LoVo (cell line): ENCODE results near the gene MBD4.

Source experiments
- DNase-seq: peaks from one replicate; pipeline ENCODE4 v3.0.0-alpha.2; 2016; ENCODE audit warnings: low spot score

Gene MBD4

DNA sequence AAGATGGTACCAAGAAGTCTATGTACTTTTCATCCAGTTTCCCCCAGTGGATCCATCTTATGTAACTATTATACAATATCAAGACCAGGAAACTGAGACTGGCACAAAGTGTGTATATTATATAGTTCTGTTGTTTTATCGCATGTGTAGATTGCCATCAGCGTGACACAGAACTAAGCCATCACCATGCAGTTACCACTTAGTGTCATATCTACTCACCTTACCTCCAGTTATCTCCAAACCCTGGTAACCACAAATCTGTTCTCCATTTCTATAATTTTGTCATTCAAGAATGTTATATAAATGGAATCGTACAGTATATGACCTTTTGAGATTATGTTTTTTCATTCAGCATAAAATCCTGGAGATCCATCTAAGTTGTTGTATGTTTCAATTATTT lies 23.3 kb upstream of the MBD4 start:
- no peak for DNase-seq

- no peak for DNase-seq
Measured at GRCh38 chr3:129462361-129462968, 22.7 kb upstream of the MBD4 start.

- no peak for DNase-seq
Measured at GRCh38 chr3:129461461-129462146, 21.9 kb upstream of the MBD4 start.

GRCh38 chr3:129461022-129461421 lies 21.3 kb upstream of the MBD4 start:
- no peak for DNase-seq

DNA sequence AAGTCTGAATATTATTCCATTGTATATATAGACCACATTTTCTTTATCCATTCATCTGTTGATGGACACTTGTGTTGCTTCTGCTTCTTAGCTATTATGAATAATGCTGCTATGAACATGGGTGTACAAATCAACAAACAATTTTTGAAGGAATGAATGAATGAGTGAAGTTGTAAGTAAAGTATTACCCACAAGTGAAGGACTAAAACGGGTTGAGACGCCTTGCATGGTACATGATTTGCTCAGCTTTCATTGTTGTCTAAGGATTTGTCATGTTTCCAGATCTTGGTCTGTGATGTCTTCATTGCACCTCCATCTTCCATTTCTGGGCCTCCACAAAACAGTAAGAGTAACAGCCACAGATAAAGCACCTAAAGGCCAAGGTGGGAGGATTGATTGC lies 20.8 kb upstream of the MBD4 start:
- no peak for DNase-seq

DNA sequence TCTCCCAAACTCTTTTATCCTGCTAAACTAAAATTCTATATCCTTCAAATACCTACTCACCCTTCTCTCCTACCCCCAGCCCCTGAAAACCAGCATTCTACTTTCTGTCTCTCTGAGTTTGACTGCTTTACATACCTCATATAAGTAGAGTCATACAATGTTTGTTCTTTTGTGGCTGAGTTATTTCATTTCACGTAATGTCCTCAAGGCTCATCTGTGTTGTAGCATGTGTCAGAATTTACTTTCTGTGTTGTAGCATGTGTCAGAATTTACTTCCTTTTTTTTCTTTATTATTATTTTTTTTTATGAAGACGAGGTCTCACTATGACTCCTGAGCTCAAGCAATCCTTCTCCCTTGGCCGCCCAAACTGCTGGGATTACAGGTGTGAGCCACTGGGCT lies 20.4 kb upstream of the MBD4 start:
- no peak for DNase-seq

DNA sequence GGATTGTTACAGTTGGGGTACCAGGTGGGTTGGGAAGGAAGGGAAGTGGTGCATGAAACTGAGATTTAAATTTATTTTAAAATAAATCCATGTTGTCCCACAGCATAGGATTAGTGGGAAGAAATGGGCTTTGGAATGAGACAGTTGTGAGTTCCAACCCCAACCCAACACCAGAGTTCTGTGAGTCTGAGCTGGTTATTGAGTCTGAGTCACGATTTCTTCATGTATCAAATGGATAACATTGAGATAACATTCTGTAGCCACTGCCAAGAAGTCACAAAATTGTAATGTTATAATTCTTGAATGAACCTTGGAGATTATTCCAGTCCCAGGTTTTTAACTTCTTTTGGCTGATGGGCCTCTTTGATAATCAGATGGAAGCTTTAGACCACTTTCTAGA lies 14.0 kb upstream of the MBD4 start:
- no peak for DNase-seq

GRCh38 chr3:129449279-129450115 lies 9.7 kb upstream of the MBD4 start:
- DNase-seq, result no peak

DNA sequence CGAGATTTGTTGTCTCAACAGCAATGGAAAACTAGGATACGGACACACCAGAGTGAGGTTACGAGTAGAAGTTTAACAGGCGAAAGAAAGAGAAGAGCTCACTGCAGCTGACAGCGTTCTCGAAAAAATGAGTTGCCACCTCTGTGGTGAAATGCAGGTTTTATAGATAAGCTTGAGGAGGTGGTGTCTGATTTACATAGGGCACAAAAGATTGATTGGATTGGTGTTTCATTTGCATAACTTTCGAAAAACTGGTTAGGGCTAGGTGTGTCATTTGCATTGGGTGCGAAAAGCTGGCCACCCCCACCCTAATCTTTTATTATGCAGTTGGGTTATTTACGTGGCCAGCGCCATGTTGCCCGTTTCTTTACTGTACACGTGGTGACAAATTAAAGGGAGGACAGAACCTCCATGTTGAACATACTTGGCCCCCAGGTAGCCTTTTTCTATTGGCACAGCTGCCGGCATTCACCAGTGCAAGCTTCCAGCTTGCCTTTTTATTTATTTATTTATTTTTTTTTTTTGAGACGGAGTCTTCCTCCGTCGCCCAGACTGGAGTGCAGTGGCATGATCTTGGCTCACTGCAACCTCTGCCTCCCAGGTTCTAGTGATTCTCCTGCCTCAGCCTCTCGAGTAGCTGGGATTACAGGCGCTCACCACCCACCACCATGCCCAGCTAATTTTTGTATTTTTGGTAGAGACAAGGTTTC lies 8.6 kb upstream of the MBD4 start:
- DNase-seq, result no peak

- no peak for DNase-seq
Measured at GRCh38 chr3:129446926-129447325, 7.2 kb upstream of the MBD4 start.

DNA sequence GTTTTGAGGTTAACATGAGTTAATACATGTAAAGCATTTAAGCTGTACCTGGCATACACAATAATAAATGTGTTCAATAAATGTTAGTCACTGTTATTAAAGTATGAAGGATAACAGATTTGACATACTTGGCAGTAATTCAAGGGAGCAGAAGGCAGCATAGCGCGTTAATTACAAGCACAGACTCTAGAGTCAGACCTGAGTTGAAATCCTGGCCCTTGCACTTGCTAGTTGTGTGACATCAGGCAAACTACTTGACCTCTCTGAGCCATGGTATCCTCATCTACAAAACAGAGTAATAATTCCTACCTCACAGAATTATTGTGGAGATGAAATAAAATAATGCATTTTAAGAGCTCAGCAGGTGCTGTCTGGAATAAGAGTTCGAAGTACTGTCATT lies 5.7 kb upstream of the MBD4 start:
- no peak for DNase-seq

- no peak for DNase-seq
Measured at GRCh38 chr3:129442947-129443346, 3.2 kb upstream of the MBD4 start.

DNA sequence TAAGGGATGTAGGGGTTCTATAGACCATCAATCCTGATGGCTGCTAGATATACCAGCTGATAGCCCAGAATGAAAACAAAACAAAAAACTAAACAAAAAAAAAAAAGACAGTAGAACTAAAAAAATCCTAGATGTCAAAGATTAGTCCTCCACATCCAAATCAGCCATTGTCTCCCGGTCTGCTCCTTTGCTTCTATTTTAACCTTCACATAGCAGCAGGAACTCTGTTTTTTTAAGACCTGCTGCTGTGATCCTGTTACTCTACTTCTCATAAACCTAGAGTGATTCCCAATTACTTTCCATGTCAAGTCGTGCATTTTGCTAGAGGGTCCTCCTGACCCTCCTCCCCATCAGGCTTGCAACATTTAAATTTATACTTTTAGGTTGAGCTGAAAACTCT lies 2.7 kb upstream of the MBD4 start:
- DNase-seq, result no peak

- DNase-seq, result no peak
Measured at GRCh38 chr3:129441782-129442181, 2.0 kb upstream of the MBD4 start.

DNA sequence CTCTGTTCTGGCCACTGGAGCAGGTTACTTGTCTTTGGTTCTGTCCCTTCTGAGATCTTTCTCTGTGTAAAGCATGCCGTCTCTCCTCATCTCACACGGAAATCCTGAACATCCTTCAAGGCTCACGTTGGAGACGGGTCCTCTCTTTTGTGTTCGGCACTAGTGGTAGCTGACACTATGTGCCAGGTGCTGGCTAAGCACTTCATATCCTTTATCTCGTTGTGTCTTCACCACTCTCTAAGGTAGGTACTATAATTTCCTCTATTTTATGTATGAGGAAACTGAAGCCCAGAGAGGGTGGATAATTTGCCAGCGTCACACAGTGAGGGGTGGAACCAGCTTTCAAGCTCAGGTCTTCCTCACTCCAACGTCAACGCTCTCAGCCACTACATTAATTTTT lies 1.5 kb upstream of the MBD4 start:
- DNase-seq, result no peak

GRCh38 chr3:129440618-129441190 lies 956 bp upstream of the MBD4 start:
- DNase-seq, result no peak

GRCh38 chr3:129439226-129439816 lies 427 bp downstream of the MBD4 start:
- peak; percentile 13 for DNase-seq

DNA sequence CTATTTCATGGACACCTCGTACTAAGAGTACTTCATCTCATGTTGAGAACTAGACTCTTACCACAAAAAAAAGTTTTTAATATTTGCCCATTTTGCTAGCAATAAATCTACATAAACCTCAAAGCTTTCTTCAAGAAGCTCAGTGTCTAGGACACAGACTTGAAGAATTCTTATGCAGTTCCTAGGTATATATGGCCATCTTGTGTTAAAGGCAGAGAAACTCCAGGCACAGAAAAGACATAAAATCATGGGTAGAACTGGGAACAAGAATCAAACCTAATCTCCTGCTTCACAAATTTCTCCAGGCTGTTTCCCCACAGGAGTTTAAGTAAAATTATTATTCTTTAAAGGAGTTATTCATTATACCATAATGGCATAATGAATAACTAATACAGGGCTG lies 4.4 kb downstream of the MBD4 start:
- no peak for DNase-seq

DNA sequence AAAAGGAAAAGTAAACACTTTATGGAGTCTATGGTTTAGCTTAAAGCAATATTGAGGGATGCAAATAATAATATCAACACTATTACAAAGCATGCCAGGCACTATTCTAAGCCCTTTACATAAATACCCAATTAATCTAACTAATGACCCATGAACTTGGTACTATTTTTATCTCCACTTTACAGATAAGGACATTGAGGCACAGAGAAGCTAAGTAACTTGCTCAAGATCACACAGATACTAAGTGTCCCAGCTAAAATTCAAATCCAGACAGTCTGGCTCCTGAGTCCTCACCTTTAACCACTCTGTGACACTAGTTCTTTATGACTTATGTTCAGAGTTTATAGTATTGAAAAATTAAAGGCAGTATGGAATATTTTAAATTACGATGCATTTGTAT lies 5.6 kb downstream of the MBD4 start:
- no peak for DNase-seq

DNA sequence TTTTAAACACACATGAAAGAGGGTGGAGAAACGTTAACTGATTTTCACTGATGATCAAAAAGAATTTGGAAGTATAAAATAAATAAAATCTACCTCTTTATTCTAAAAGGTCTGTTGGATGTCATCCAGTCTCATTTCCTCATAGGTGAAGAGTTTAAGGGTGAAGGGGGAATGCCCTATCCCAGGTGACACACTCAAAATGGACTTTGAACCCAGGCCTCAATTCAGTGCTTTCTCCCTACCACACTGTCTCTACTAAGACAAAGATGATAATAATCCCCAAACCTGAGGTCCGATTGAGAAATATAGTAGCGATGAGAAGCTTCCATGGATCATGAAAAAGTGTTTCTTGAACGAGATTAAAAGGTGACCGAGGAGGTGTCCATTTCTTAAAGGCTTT lies 6.2 kb downstream of the MBD4 start:
- DNase-seq, result peak; percentile 14

- DNase-seq, result no peak
Measured at GRCh38 chr3:129432671-129433070, 7.1 kb downstream of the MBD4 start.

- DNase-seq, result no peak
Measured at GRCh38 chr3:129432036-129432435, 7.7 kb downstream of the MBD4 start.
